ENCODE results near the gene FUT1. TPM values are rescaled to one million over a fixed set of nuclear protein-coding genes. Genes with fewer than 3 reads are reported as not detected.
"Not testable (repeated sequence)": the region's sequence is repeated elsewhere in the genome, so short reads cannot be mapped to it uniquely, and the experiment has no call there.

Gene FUT1
- total RNA-seq, 2 experiments from 2014 or later, result 0.16 to 0.26 TPM

- H3K36me3 Mint-ChIP-seq (ENCODE audit: low read depth); H3K9me3 Mint-ChIP-seq (ENCODE audit: insufficient read depth); ATAC-seq: not testable (repeated sequence)
These were observed 13.4 kb upstream of the FUT1 start for GRCh38 chr19:48765816-48766215.

GRCh38 chr19:48760504-48761205 lies 8.2 kb upstream of the FUT1 start:
- H3K27ac Mint-ChIP-seq, result peak overlapping the region; percentile 55
- CTCF ChIA-PET, result interaction anchor here (1.1 to 1.8 kb wide), 2 partner anchors 35 to 82 kb away, joined by 3 to 6 read pairs; no protein-coding TSS in a partner anchor
- DNase-seq (no peak), ATAC-seq (peak; percentile 36)
- no peaks in the 10 kb centered on the region for H3K9me3 Mint-ChIP-seq (ENCODE audit: insufficient read depth)
- POLR2A ChIA-PET, result interaction anchor here (0.7 kb wide), 1 partner anchor 16 kb away, joined by 3 read pairs; no protein-coding TSS in a partner anchor
- peaks cover 8% of the 10 kb centered on the region for H3K27me3 Mint-ChIP-seq (ENCODE audit: low read depth)
- H3K4me1 Mint-ChIP-seq (ENCODE audit: low read depth), result peaks cover 12% of the 10 kb centered on the region
- no peaks in the 10 kb centered on the region for H3K36me3 Mint-ChIP-seq (ENCODE audit: low read depth)
- H3K4me3 Mint-ChIP-seq, result no peak overlapping the region

More at GRCh38 chr19:48765816-48766215, 13.4 kb upstream of the FUT1 start:
- H3K4me3 Mint-ChIP-seq; POLR2A ChIA-PET; DNase-seq; H3K27ac Mint-ChIP-seq; H3K4me1 Mint-ChIP-seq (ENCODE audit: low read depth); CTCF ChIA-PET: not testable (repeated sequence)
- H3K27me3 Mint-ChIP-seq (ENCODE audit: low read depth), result peaks cover 21% of the 10 kb centered on the region

DNA sequence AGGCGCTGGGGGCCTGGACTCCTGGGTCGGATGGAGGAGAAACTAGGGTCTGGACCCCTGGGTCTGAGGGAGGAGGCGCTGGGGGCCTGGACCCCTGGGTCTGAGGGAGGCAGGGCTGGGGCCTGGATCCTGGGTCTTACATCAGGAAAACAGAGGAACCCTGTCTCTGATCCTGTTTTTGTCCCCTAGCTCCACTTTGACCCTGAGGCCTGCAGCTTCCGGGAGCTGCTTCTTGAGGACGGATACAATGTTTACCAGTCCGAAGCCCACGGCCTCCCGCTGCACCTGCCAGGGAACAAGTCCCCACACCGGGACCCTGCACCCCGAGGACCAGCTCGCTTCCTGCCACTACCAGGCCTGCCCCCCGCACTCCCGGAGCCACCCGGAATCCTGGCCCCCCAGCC lies 5.3 kb upstream of the FUT1 start:
- no peaks in the 10 kb centered on the region for H3K36me3 Mint-ChIP-seq (ENCODE audit: low read depth)
- ChIA-PET CTCF (interaction anchor here (0.6 kb wide), 1 partner anchor 677 kb away, joined by 3 read pairs; no protein-coding TSS in a partner anchor), POLR2A (no interaction called here)
- H3K4me1 Mint-ChIP-seq (ENCODE audit: low read depth), result peaks cover 21% of the 10 kb centered on the region
- no peak overlapping the region for H3K27ac Mint-ChIP-seq
- no peak overlapping the region for H3K4me3 Mint-ChIP-seq
- no peak for DNase-seq
- H3K27me3 Mint-ChIP-seq (ENCODE audit: low read depth), result peaks cover 21% of the 10 kb centered on the region
- ATAC-seq, result no peak
- no peaks in the 10 kb centered on the region for H3K9me3 Mint-ChIP-seq (ENCODE audit: insufficient read depth)

GRCh38 chr19:48757089-48757675 lies 4.7 kb upstream of the FUT1 start:
- no peaks in the 10 kb centered on the region for H3K9me3 Mint-ChIP-seq (ENCODE audit: insufficient read depth)
- no peaks in the 10 kb centered on the region for H3K36me3 Mint-ChIP-seq (ENCODE audit: low read depth)
- ChIA-PET POLR2A (no interaction called here), CTCF (no interaction called here)
- H3K4me1 Mint-ChIP-seq (ENCODE audit: low read depth), result peaks cover 22% of the 10 kb centered on the region
- no peak for DNase-seq
- no peak overlapping the region for H3K4me3 Mint-ChIP-seq
- H3K27ac Mint-ChIP-seq, result no peak overlapping the region
- H3K27me3 Mint-ChIP-seq (ENCODE audit: low read depth), result peaks cover 22% of the 10 kb centered on the region
- no peak for ATAC-seq

DNA sequence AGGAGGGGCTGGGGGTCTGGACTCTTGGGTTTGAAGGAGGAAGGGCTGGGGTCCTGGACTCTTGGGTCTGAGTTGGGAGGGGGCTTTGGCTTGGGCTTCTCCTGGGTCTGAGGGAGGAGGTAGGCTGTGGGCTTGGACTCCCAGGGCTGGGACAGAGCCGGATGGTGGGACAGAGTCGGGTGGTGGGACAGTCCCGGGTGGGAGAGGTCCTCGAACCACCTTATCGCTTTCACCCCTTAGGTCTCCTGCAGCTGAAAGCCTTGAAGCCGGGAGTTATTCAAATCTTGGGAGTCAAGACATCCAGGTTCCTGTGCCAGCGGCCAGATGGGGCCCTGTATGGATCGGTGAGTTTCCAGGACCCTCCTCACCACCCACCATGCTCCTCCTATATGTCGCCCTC lies 4.2 kb upstream of the FUT1 start:
- no peaks in the 10 kb centered on the region for H3K36me3 Mint-ChIP-seq (ENCODE audit: low read depth)
- H3K4me3 Mint-ChIP-seq, result no peak overlapping the region
- DNase-seq, result no peak
- H3K27me3 Mint-ChIP-seq (ENCODE audit: low read depth), result peaks cover 24% of the 10 kb centered on the region
- H3K27ac Mint-ChIP-seq, result no peak overlapping the region
- H3K4me1 Mint-ChIP-seq (ENCODE audit: low read depth), result peaks cover 24% of the 10 kb centered on the region
- ChIA-PET POLR2A (no interaction called here), CTCF (no interaction called here)
- ATAC-seq, result no peak
- H3K9me3 Mint-ChIP-seq (ENCODE audit: insufficient read depth), result no peaks in the 10 kb centered on the region

DNA sequence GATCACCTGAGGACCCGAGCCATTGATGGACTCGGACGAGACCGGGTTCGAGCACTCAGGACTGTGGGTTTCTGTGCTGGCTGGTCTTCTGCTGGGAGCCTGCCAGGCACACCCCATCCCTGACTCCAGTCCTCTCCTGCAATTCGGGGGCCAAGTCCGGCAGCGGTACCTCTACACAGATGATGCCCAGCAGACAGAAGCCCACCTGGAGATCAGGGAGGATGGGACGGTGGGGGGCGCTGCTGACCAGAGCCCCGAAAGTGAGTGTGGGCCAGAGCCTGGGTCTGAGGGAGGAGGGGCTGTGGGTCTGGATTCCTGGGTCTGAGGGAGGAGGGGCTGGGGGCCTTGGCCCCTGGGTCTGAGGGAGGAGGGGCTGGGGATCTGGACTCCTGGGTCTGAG lies 3.8 kb upstream of the FUT1 start:
- ChIA-PET POLR2A (no interaction called here), CTCF (interaction anchor here (0.5 kb wide), 1 partner anchor 655 kb away, joined by 3 read pairs; no protein-coding TSS in a partner anchor)
- Mint-ChIP-seq H3K4me3 (no peak overlapping the region), H3K36me3 (ENCODE audit: low read depth) (no peaks in the 10 kb centered on the region), H3K4me1 (ENCODE audit: low read depth) (peaks cover 26% of the 10 kb centered on the region), H3K27ac (no peak overlapping the region), H3K27me3 (ENCODE audit: low read depth) (peaks cover 22% of the 10 kb centered on the region), H3K9me3 (ENCODE audit: insufficient read depth) (no peaks in the 10 kb centered on the region)
- no peak for DNase-seq
- no peak for ATAC-seq

DNA sequence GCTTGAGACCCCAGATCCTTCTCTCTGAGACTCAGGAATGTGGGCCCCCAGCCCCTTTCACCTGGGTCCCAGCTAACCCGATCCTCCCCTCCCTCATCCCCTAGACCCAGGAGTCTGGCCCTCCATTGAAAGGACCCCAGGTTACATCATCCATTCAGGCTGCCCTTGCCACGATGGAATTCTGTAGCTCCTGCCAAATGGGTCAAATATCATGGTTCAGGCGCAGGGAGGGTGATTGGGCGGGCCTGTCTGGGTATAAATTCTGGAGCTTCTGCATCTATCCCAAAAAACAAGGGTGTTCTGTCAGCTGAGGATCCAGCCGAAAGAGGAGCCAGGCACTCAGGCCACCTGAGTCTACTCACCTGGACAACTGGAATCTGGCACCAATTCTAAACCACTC lies 3.3 kb upstream of the FUT1 start:
- POLR2A ChIA-PET, result no interaction called here
- CTCF ChIA-PET, result interaction anchor here (0.5 kb wide), 1 partner anchor 655 kb away, joined by 3 read pairs; no protein-coding TSS in a partner anchor
- H3K36me3 Mint-ChIP-seq (ENCODE audit: low read depth), result no peaks in the 10 kb centered on the region
- no peak overlapping the region for H3K27ac Mint-ChIP-seq
- peaks cover 25% of the 10 kb centered on the region for H3K4me1 Mint-ChIP-seq (ENCODE audit: low read depth)
- peaks cover 22% of the 10 kb centered on the region for H3K27me3 Mint-ChIP-seq (ENCODE audit: low read depth)
- DNase-seq (no peak), ATAC-seq (no peak)
- no peak overlapping the region for H3K4me3 Mint-ChIP-seq
- H3K9me3 Mint-ChIP-seq (ENCODE audit: insufficient read depth), result no peaks in the 10 kb centered on the region

DNA sequence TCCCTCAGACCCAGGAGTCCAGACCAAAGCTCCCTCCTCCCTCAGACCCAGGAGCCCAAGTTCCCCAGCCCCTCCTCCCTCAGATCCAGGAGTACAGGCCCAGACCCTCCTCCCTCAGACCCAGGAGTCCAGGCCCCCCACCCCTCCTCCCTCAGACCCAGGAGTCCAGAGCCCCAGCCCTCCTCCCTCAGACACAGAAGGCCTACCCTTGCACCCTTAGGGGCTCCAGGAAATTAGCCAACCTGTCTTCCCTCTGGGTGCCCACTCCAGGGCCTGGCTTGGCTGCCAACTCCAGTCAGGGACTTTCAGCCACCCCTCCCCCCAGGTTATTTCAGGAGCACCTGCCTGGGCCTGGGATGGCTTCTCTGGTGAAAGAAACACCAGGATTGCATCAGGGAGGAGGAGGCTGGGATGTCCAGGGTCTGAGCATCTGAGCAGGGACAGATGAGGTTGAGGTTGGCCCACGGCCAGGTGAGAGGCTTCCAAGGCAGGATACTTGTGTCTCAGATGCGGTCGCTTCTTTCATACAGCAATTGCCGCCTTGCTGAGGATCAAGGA lies 2.7 kb upstream of the FUT1 start, which contains the start of gene FGF21:
Gene FGF21, plus strand, starts transcription at position 441 of the 558 bp plus-strand sequence. CDS start 713 bp downstream, outside the sequence.
- Mint-ChIP-seq H3K36me3 (ENCODE audit: low read depth) (no peaks in the 10 kb centered on the region), H3K27ac (no peak within 1 kb of the TSS), H3K4me3 (no peak within 1 kb of the TSS), H3K4me1 (ENCODE audit: low read depth) (peaks cover 19% of the 10 kb centered on the region), H3K9me3 (ENCODE audit: insufficient read depth) (no peaks in the 10 kb centered on the region), H3K27me3 (ENCODE audit: low read depth) (peaks cover 22% of the 10 kb centered on the region)
- ATAC-seq (no peak), DNase-seq (no peak)
- ChIA-PET CTCF (no interaction called here), POLR2A (no interaction called here)

GRCh38 chr19:48751845-48752495 lies 471 bp downstream of the FUT1 start:
- no peaks in the 10 kb centered on the region for H3K9me3 Mint-ChIP-seq (ENCODE audit: insufficient read depth)
- ChIA-PET POLR2A (no interaction called here), CTCF (interaction anchor here (0.6 to 1.5 kb wide), 2 partner anchors 38 to 90 kb away, joined by 3 to 5 read pairs; no protein-coding TSS in a partner anchor)
- H3K27me3 Mint-ChIP-seq (ENCODE audit: low read depth), result peaks cover 23% of the 10 kb centered on the region
- H3K36me3 Mint-ChIP-seq (ENCODE audit: low read depth), result no peaks in the 10 kb centered on the region
- peak; percentile 9 for ATAC-seq
- H3K4me1 Mint-ChIP-seq (ENCODE audit: low read depth), result peaks cover 19% of the 10 kb centered on the region
- H3K27ac Mint-ChIP-seq, result no peak overlapping the region
- H3K4me3 Mint-ChIP-seq, result peak overlapping the region; percentile 66
- peak; percentile 52 for DNase-seq

DNA sequence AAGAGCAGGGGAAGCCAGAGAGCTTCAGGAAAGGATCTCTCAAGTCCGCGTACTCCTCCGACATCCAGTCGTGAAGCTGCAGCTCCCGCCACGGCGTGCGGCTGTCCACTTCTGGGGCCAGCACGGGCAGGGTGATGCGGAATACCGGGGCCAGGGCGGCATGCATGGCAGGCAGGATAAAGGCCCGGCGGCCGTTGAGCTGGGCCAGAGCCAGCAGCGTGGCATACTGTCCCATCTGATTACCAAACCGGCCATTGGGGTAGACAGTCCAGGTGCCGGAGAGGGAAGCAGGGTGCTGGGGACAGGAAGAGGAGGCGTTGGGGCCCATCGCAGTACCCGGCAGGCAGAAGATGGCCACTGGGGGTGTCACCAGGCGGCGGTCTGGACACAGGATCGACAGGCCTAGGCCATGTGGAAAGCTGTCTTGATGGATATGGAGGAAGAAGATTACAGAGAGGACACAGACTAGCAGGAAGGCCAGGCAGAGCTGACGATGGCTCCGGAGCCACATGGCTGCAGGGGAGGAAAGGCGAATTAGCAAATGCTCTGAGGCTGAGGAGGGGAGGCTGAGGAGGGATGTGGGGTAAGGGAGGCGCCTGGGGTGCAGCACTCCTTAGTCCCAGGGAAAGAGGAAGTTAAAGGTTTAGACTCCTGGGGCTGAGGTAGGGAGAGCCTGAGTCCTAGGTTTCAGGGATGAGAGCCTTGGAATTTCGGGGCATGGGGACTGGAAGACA lies 1.5 kb downstream of the FUT1 start:
- H3K4me1 Mint-ChIP-seq (ENCODE audit: low read depth), result peaks cover 24% of the 10 kb centered on the region
- ChIA-PET CTCF (no interaction called here), POLR2A (no interaction called here)
- H3K4me3 Mint-ChIP-seq, result no peak overlapping the region
- no peaks in the 10 kb centered on the region for H3K36me3 Mint-ChIP-seq (ENCODE audit: low read depth)
- no peak overlapping the region for H3K27ac Mint-ChIP-seq
- H3K9me3 Mint-ChIP-seq (ENCODE audit: insufficient read depth), result peaks cover 5% of the 10 kb centered on the region
- DNase-seq (no peak), ATAC-seq (no peak)
- H3K27me3 Mint-ChIP-seq (ENCODE audit: low read depth), result peaks cover 27% of the 10 kb centered on the region

GRCh38 chr19:48750351-48750750 lies 2.1 kb downstream of the FUT1 start:
- peaks cover 10% of the 10 kb centered on the region for H3K9me3 Mint-ChIP-seq (ENCODE audit: insufficient read depth)
- peaks cover 26% of the 10 kb centered on the region for H3K4me1 Mint-ChIP-seq (ENCODE audit: low read depth)
- H3K27ac Mint-ChIP-seq, result no peak overlapping the region
- H3K4me3 Mint-ChIP-seq, result no peak overlapping the region
- no peaks in the 10 kb centered on the region for H3K36me3 Mint-ChIP-seq (ENCODE audit: low read depth)
- DNase-seq (no peak), ATAC-seq (no peak)
- H3K27me3 Mint-ChIP-seq (ENCODE audit: low read depth), result peaks cover 28% of the 10 kb centered on the region
- ChIA-PET POLR2A (no interaction called here), CTCF (no interaction called here)
